ENCODE data around the gene ENG.

Gene ENG

DNA sequence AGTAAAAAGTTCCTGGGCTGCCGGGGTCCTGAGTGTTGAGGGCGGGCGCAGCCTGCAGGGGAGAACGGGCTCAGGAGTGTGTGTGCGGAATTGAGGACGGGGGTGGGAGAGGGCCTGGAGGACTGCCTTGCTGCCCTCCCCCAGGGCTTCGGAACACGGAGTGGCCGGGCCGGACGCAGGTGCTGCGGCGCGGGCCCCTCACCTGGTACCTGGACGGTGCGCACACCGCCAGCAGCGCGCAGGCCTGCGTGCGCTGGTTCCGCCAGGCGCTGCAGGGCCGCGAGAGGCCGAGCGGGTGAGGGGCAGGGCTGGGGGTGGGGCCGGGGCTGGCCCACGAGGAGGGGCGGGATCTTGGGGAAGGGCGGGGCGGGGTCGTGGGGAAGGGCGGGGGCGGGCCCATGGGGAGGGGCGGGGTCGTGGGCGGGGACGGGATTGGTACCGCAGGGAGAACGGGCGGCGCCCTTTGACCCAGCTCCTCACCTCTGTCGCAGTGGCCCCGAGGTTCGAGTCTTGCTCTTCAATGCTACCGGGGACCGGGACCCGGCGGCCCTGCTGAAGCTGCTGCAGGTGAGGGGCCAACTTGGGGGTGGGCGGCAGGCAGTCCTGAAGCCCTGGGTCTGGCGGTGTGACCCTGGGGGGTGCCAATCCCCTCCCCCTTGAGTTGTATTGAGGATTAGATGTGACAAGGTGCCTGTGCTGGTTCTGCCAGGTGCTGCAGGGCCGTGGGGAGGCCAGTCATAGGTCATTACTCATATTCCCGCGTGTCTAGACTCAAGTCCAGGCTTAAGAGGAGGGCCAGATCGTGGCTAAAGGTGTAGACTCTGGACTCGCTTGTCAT is 44.7 kb downstream of the ENG start:
- POLR2A ChIA-PET (ENCODE audit: low non-redundant PET): no interaction called here
- peak; percentile 75 for DNase-seq (ENCODE audit: low spot score)
- TF ChIP-seq, protein P1, sequence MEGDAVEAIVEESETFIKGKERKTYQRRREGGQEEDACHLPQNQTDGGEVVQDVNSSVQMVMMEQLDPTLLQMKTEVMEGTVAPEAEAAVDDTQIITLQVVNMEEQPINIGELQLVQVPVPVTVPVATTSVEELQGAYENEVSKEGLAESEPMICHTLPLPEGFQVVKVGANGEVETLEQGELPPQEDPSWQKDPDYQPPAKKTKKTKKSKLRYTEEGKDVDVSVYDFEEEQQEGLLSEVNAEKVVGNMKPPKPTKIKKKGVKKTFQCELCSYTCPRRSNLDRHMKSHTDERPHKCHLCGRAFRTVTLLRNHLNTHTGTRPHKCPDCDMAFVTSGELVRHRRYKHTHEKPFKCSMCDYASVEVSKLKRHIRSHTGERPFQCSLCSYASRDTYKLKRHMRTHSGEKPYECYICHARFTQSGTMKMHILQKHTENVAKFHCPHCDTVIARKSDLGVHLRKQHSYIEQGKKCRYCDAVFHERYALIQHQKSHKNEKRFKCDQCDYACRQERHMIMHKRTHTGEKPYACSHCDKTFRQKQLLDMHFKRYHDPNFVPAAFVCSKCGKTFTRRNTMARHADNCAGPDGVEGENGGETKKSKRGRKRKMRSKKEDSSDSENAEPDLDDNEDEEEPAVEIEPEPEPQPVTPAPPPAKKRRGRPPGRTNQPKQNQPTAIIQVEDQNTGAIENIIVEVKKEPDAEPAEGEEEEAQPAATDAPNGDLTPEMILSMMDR (conservative IDR thresholded peaks at IDR 0.05; ENCODE audit: low read depth): no peak
- CTCF ChIA-PET: no interaction called here
- H3K27ac ChIP-seq: peak overlapping the region; percentile 68

DNA sequence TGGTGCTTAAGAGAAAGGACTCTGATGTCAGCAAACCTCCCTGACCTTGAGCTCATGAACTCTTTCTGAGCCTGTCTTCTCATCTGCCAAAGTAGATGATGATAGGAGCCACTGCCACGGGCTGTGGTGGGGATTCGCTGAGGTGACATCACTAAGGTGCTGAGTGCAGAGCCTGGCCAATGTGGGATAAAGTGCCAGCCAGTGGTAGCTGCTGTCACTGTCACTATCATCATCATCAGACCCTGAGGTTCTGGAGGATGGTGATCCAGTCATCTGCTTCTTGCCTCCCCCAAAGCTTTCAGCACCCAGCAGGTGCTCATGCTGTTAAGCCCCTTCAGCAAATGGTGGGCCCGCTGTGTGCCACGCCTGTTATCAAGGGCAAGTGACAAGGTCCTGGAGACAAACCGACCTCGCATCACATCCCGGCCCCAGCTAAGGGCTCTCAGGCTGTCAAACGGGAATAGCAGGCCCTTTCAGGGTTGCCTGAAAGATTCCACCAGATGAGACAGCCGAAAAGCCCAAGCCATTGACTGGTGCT is 45.4 kb downstream of the ENG start:
- peak overlapping the region; percentile 68 for H3K27ac ChIP-seq
- ChIA-PET CTCF (no interaction called here), POLR2A (ENCODE audit: low non-redundant PET) (no interaction called here)
- TF ChIP-seq, protein P1 (conservative IDR thresholded peaks at IDR 0.05; ENCODE audit: low read depth): no peak
- no peak for DNase-seq (ENCODE audit: low spot score)

DNA sequence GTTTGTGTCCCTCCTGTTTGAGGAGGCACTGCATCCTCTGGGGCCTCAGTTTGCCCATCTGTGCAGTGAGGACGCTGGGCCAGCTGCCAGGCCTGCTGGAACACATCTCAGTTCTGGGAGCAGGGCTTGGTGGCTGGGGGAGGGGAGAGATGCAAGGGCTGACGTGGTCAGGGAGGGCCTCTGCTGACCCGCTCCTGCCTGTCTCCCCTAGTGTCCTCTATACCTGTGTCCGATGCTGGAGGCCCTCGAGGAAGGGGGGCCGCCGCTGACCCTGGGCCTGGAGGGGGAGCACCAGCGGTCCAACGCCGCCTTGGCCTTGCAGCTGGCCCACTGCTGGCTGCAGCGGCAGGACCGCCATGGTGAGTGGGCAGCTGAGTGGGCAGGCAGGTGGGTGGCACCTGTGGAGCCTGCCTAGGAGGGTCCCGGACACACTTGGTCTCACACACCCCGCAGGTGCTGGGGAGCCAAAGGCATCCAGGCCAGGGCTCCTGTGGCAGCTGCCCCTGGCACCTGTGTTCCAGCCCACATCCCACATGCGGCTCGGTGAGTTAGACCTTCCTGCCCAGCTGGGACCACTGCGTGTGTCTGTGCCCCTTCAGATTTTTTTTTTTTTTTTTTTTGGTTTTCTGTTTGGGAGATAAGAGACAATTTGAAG is 46.0 kb downstream of the ENG start:
- POLR2A ChIA-PET (ENCODE audit: low non-redundant PET): no interaction called here
- H3K27ac ChIP-seq: peak overlapping the region; percentile 68
- no peak for DNase-seq (ENCODE audit: low spot score)
- CTCF ChIA-PET: no interaction called here
- TF ChIP-seq, protein P1 (conservative IDR thresholded peaks at IDR 0.05; ENCODE audit: low read depth): no peak

DNA sequence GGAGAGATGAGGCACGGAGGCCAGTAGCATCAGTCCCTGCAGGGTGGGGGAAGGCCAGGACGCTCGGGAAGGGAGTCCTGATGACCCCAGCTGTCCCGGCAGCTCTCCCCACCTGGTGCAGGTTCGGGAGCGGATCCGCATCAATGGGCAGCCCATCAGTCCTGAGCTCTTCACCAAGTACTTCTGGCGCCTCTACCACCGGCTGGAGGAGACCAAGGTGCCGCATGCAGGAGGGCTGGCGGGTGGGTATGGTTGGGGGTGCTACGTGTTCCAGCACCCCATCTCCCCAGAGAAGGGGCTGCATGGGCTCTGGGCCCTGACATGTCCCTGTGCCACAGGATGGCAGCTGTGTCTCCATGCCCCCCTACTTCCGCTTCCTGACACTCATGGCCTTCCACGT is 47.6 kb downstream of the ENG start:
- H3K27ac ChIP-seq: peak overlapping the region; percentile 68
- POLR2A ChIA-PET (ENCODE audit: low non-redundant PET): no interaction called here
- DNase-seq (ENCODE audit: low spot score): no peak
- TF ChIP-seq, protein P1 (conservative IDR thresholded peaks at IDR 0.05; ENCODE audit: low read depth): no peak
- CTCF ChIA-PET: no interaction called here

DNA sequence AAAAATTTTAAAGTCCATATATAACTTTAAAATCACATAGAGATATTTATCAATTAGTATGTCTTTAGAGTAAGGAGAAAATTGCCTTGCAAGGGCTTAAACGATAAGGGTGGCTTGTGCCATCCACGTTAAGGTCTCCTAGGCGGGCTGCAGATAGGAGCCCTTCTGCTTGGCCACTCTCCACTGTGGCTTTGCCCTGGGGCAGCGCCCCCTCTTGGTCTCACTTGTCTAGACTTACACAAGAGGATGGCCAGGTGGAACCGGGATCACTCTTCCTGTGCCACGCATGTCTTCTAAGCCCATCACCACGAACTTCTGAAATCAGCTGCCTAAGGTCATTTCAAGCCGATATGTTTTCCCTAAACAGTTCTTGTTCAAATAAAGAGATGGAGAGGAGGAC is 48.8 kb downstream of the ENG start:
- ChIA-PET CTCF (interaction anchor here (0.6 to 1.2 kb wide), 3 partner anchors 48 to 74 kb away, joined by 3 to 4 read pairs (median 3); no protein-coding TSS in a partner anchor), POLR2A (ENCODE audit: low non-redundant PET) (interaction anchor here (0.6 to 0.7 kb wide), 2 partner anchors 17 to 174 kb away, joined by 3 to 4 read pairs; no protein-coding TSS in a partner anchor)
- no peak for DNase-seq (ENCODE audit: low spot score)
- peak overlapping the region; percentile 68 for H3K27ac ChIP-seq
- TF ChIP-seq, protein P1 (conservative IDR thresholded peaks at IDR 0.05; ENCODE audit: low read depth): no peak
